Stimulated activated CD4-positive, alpha-beta T cell treated with anti-CD3 and anti-CD28 coated beads, Interleukin-4, amount 100 ng/mL, for 48 hours (primary cell): ENCODE data around the gene GRAMD4.
"Not testable (repeated sequence)": the region's sequence is repeated elsewhere in the genome, so short reads cannot be mapped to it uniquely, and the experiment has no call there.

Experiments used
- DNase-seq, 2 donors: peaks; one replicate each; pipeline ENCODE4 v3.0.0-alpha.2; 2020; ENCODE audit warnings: low read depth in 2 of 2

The GRAMD4 gene

GRCh38 chr22:46619240-46619829, 851 bp upstream of the GRAMD4 start:
- DNase-seq: no peak

GRCh38 chr22:46620588-46621242, 529 bp downstream of the GRAMD4 start:
- DNase-seq: no peak

- not testable (repeated sequence) for DNase-seq
These were observed 1.2 kb downstream of the GRAMD4 start for GRCh38 chr22:46621243-46621930.

- DNase-seq: no peak
These were observed 1.9 kb downstream of the GRAMD4 start for GRCh38 chr22:46622081-46622521.

- DNase-seq: no peak
These were observed 5.1 kb downstream of the GRAMD4 start for GRCh38 chr22:46625113-46625842.

GRCh38 chr22:46625843-46626349, 5.7 kb downstream of the GRAMD4 start:
- no peak for DNase-seq

GRCh38 chr22:46626356-46626755, 6.2 kb downstream of the GRAMD4 start:
- no peak for DNase-seq

GRCh38 chr22:46626911-46627805, 7.0 kb downstream of the GRAMD4 start:
- DNase-seq: no peak

GRCh38 chr22:46627806-46628482, 7.8 kb downstream of the GRAMD4 start:
- DNase-seq: no peak

- DNase-seq: no peak
These were observed 8.6 kb downstream of the GRAMD4 start for GRCh38 chr22:46628756-46629155.

GRCh38 chr22:46629291-46629690, 9.1 kb downstream of the GRAMD4 start:
- DNase-seq: no peak

GRCh38 chr22:46631113-46631512, 10.9 kb downstream of the GRAMD4 start:
- no peak for DNase-seq

GRCh38 chr22:46632646-46633249, 12.6 kb downstream of the GRAMD4 start:
- DNase-seq: no peak

GRCh38 chr22:46633334-46633890, 13.2 kb downstream of the GRAMD4 start:
- no peak for DNase-seq

- no peak for DNase-seq
These were observed 14.0 kb downstream of the GRAMD4 start for GRCh38 chr22:46634011-46634699.

GRCh38 chr22:46634973-46635685, 14.9 kb downstream of the GRAMD4 start:
- not testable (repeated sequence) for DNase-seq

- DNase-seq: no peak
These were observed 15.6 kb downstream of the GRAMD4 start for GRCh38 chr22:46635756-46636155.

- no peak for DNase-seq
These were observed 16.2 kb downstream of the GRAMD4 start for GRCh38 chr22:46636221-46637002.
